Upper lobe of right lung (tissue), 1 donor: ENCODE measurements around the gene HS6ST3. TPM values are rescaled to one million over a fixed set of nuclear protein-coding genes. Genes with fewer than 3 reads are reported as not detected.

ENCODE experiments used
- ATAC-seq: fragments of 200-7000 bp; cut with Tn5 transposase; one replicate; pipeline ENCODE4 v1.9.1; 2020; ENCODE audit warnings: mild to moderate bottlenecking, moderate library complexity
- DNase-seq: peaks from one replicate; pipeline ENCODE4 v3.0.0-alpha.2; 2020
- H3K27ac ChIP-seq: fragments of 200-600 bp; one replicate; pipeline ENCODE4 v1.8.0; 2022
- H3K27me3 ChIP-seq: fragments of 200-600 bp; one replicate; pipeline ENCODE4 v1.8.0; 2022; ENCODE audit warnings: mild to moderate bottlenecking
- H3K36me3 ChIP-seq: fragments of 200-600 bp; one replicate; pipeline ENCODE4 v1.8.0; 2022
- H3K4me1 ChIP-seq: fragments of 200-600 bp; one replicate; pipeline ENCODE4 v1.8.0; 2022
- H3K4me3 ChIP-seq: fragments of 200-600 bp; one replicate; pipeline ENCODE4 v1.8.0; 2022; ENCODE audit warnings: mild to moderate bottlenecking
- H3K9me3 ChIP-seq: fragments of 200-600 bp; one replicate; pipeline ENCODE4 v1.8.0; 2022
- CTCF ChIP-seq: fragments of 200-600 bp; IDR thresholded peaks from one replicate; pipeline ENCODE4 v1.8.0; 2022; ENCODE audit warnings: antibody characterized with exemption
- intact Hi-C: fragments of 100-400 bp; cut with DNase I; formaldehyde crosslinking; loops from one replicate; pipeline ENCODE4 v1.11.0; 2022
- total RNA-seq: library from RNA; stranded (reverse); fragmentation: NEBNext Ultra II Directional; extraction: Animal tissue kit (Norgen Biotek cat#: 25700); gene quantifications from one replicate; pipeline ENCODE4 v1.2.1, GENCODE V29; 2021
- donor health status: DM: no; HTN: yes; CAD: no; lungs with severe emphysema.

HS6ST3 gene
- total RNA-seq, 1 donor from 2014 or later = not detected

GRCh38 chr13:96539791-96540190, 449.9 kb downstream of the HS6ST3 start:
- H3K36me3 ChIP-seq = no peaks in the 10 kb centered on the region
- ATAC-seq = no peak
- no peaks in the 10 kb centered on the region for H3K27me3 ChIP-seq
- no peak for TF ChIP-seq CTCF
- DNase-seq = no peak
- intact Hi-C loops = no loop called here
- H3K27ac ChIP-seq = no peak overlapping the region
- H3K4me1 ChIP-seq = no peaks in the 10 kb centered on the region
- H3K4me3 ChIP-seq = no peak overlapping the region
- no peaks in the 10 kb centered on the region for H3K9me3 ChIP-seq

GRCh38 chr13:96540670-96541069, 450.8 kb downstream of the HS6ST3 start:
- Histone ChIP-seq H3K4me1 (no peaks in the 10 kb centered on the region), H3K4me3 (no peak overlapping the region), H3K27ac (no peak overlapping the region), H3K36me3 (no peaks in the 10 kb centered on the region), H3K9me3 (no peaks in the 10 kb centered on the region), H3K27me3 (no peaks in the 10 kb centered on the region)
- intact Hi-C loops = no loop called here
- TF ChIP-seq CTCF = no peak
- no peak for DNase-seq
- no peak for ATAC-seq

- Histone ChIP-seq H3K27me3 (no peaks in the 10 kb centered on the region), H3K4me3 (no peak overlapping the region), H3K27ac (no peak overlapping the region), H3K4me1 (no peaks in the 10 kb centered on the region), H3K36me3 (no peaks in the 10 kb centered on the region), H3K9me3 (no peaks in the 10 kb centered on the region)
- TF ChIP-seq CTCF = no peak
- intact Hi-C loops = no loop called here
- ATAC-seq = no peak
- DNase-seq = no peak
These were observed 453.1 kb downstream of the HS6ST3 start for GRCh38 chr13:96542986-96543385.

- Histone ChIP-seq H3K4me1 (no peaks in the 10 kb centered on the region), H3K4me3 (no peak overlapping the region), H3K27me3 (no peaks in the 10 kb centered on the region), H3K27ac (no peak overlapping the region), H3K36me3 (no peaks in the 10 kb centered on the region), H3K9me3 (no peaks in the 10 kb centered on the region)
- intact Hi-C loops = no loop called here
- no peak for ATAC-seq
- DNase-seq = no peak
- no peak for TF ChIP-seq CTCF
These were observed 455.1 kb downstream of the HS6ST3 start for GRCh38 chr13:96544957-96545356.

GRCh38 chr13:96546463-96546862, 456.6 kb downstream of the HS6ST3 start:
- Histone ChIP-seq H3K9me3 (no peaks in the 10 kb centered on the region), H3K4me1 (no peaks in the 10 kb centered on the region), H3K36me3 (no peaks in the 10 kb centered on the region), H3K4me3 (no peak overlapping the region), H3K27me3 (no peaks in the 10 kb centered on the region), H3K27ac (no peak overlapping the region)
- no peak for TF ChIP-seq CTCF
- no peak for ATAC-seq
- intact Hi-C loops = no loop called here
- no peak for DNase-seq

GRCh38 chr13:96551546-96551945, 461.6 kb downstream of the HS6ST3 start:
- DNase-seq (no peak), ATAC-seq (no peak)
- Histone ChIP-seq H3K4me3 (no peak overlapping the region), H3K36me3 (no peaks in the 10 kb centered on the region), H3K4me1 (no peaks in the 10 kb centered on the region), H3K9me3 (no peaks in the 10 kb centered on the region), H3K27me3 (no peaks in the 10 kb centered on the region), H3K27ac (no peak overlapping the region)
- TF ChIP-seq CTCF = no peak
- intact Hi-C loops = no loop called here
